Fibroblast of skin of right quadriceps (primary cell): ENCODE data around the gene GSAP.
"Not testable (repeated sequence)": the region's sequence is repeated elsewhere in the genome, so short reads cannot be mapped to it uniquely, and the experiment has no call there.

Experiments
- DNase-seq: peaks from one replicate; pipeline ENCODE4 v3.0.0-alpha.2; 2013

Gene GSAP

GRCh38 chr7:77415823-77416620, at the start of gene GSAP:
GSAP (minus strand) TSS chr7:77416349; CDS start chr7:77416321, 28 bp downstream.
- DNase-seq = no peak

GRCh38 chr7:77465256-77465655, 49.1 kb upstream of the GSAP start:
- DNase-seq = no peak

GRCh38 chr7:77464589-77464988, 48.4 kb upstream of the GSAP start:
- DNase-seq = no peak

GRCh38 chr7:77463632-77464031, 47.5 kb upstream of the GSAP start:
- peak; percentile 55 for DNase-seq

GRCh38 chr7:77461842-77462241, 45.7 kb upstream of the GSAP start:
- DNase-seq = no peak

- DNase-seq = no peak
Measured at GRCh38 chr7:77461246-77461645, 45.1 kb upstream of the GSAP start.

- DNase-seq = no peak
Measured at GRCh38 chr7:77460057-77460486, 43.9 kb upstream of the GSAP start.

- no peak for DNase-seq
Measured at GRCh38 chr7:77459311-77459726, 43.2 kb upstream of the GSAP start.

GRCh38 chr7:77458786-77459185, 42.6 kb upstream of the GSAP start:
- no peak for DNase-seq

GRCh38 chr7:77457779-77458178, 41.6 kb upstream of the GSAP start:
- DNase-seq = no peak

GRCh38 chr7:77456696-77457095, 40.5 kb upstream of the GSAP start:
- no peak for DNase-seq

GRCh38 chr7:77455321-77455720, 39.2 kb upstream of the GSAP start:
- peak; percentile 80 for DNase-seq

- no peak for DNase-seq
Measured at GRCh38 chr7:77454802-77455201, 38.7 kb upstream of the GSAP start.

GRCh38 chr7:77453531-77453930, 37.4 kb upstream of the GSAP start:
- no peak for DNase-seq

- DNase-seq = not testable (repeated sequence)
Measured at GRCh38 chr7:77451950-77452349, 35.8 kb upstream of the GSAP start.

- no peak for DNase-seq
Measured at GRCh38 chr7:77450613-77451012, 34.5 kb upstream of the GSAP start.

GRCh38 chr7:77450054-77450453, 33.9 kb upstream of the GSAP start:
- DNase-seq = peak; percentile 49

GRCh38 chr7:77447616-77448015, 31.5 kb upstream of the GSAP start:
- no peak for DNase-seq

- peak; percentile 28 for DNase-seq
Measured at GRCh38 chr7:77444123-77444522, 28.0 kb upstream of the GSAP start.

GRCh38 chr7:77443042-77443441, 26.9 kb upstream of the GSAP start:
- no peak for DNase-seq

- peak; percentile 55 for DNase-seq
Measured at GRCh38 chr7:77442636-77443035, 26.5 kb upstream of the GSAP start.

GRCh38 chr7:77441046-77441445, 24.9 kb upstream of the GSAP start:
- no peak for DNase-seq

- no peak for DNase-seq
Measured at GRCh38 chr7:77439572-77439971, 23.4 kb upstream of the GSAP start.

- DNase-seq = no peak
Measured at GRCh38 chr7:77438131-77438530, 22.0 kb upstream of the GSAP start.
